RWPE2 (cell line): Measurements from ENCODE around the gene UBASH3B.
A peak's percentile ranks its signal among the peaks of the same experiment; 100 is the strongest.

Experiments used
- ATAC-seq: fragments of 200-7000 bp; cut with Tn5 transposase; 3 replicates; pipeline ENCODE4 v1.9.1; 2021; ENCODE audit warnings: low read depth
- DNase-seq: peaks from one replicate; pipeline ENCODE4 v3.0.0-alpha.2; 2020; ENCODE audit warnings: low spot score
- H3K27ac ChIP-seq: fragments of 450-650 bp; 2 replicates; pipeline ENCODE4 v1.5.1; 2017; ENCODE audit warnings: mild to moderate bottlenecking; ENCODE audit not compliant: poor library complexity, severe bottlenecking
- H3K27me3 ChIP-seq: fragments of 250-450 bp; sonication (Bioruptor Pico); 2 replicates; pipeline ENCODE4 v1.5.1; 2021; ENCODE audit warnings: mild to moderate bottlenecking, moderate library complexity; ENCODE audit not compliant: insufficient read depth, poor library complexity, severe bottlenecking
- H3K36me3 ChIP-seq: fragments of 250-450 bp; sonication (Bioruptor Pico); 2 replicates; pipeline ENCODE4 v1.5.1; 2020; ENCODE audit warnings: low read depth, mild to moderate bottlenecking, moderate library complexity
- H3K4me1 ChIP-seq: fragments of 250-450 bp; sonication (Bioruptor Pico); 2 replicates; pipeline ENCODE4 v1.5.1; 2021; ENCODE audit warnings: mild to moderate bottlenecking, moderate library complexity; ENCODE audit not compliant: insufficient read depth, poor library complexity, severe bottlenecking
- H3K4me3 ChIP-seq: fragments of 250-450 bp; sonication (Bioruptor Pico); 2 replicates; pipeline ENCODE4 v1.5.1; 2021; ENCODE audit warnings: mild to moderate bottlenecking, moderate library complexity; ENCODE audit not compliant: severe bottlenecking
- H3K9me3 ChIP-seq: fragments of 250-450 bp; sonication (Bioruptor Pico); 2 replicates; pipeline ENCODE4 v1.5.1; 2021; ENCODE audit warnings: mild to moderate bottlenecking, moderate library complexity; ENCODE audit not compliant: severe bottlenecking
- CTCF ChIP-seq: fragments of 450-650 bp; IDR thresholded peaks from one replicate; pipeline ENCODE4 v1.5.1; 2017; ENCODE audit warnings: mild to moderate bottlenecking, moderate library complexity; ENCODE audit not compliant: poor library complexity, severe bottlenecking

UBASH3B gene

GRCh38 chr11:122788781-122789535 lies 133.4 kb downstream of the UBASH3B start:
- peak; percentile 8 for TF ChIP-seq CTCF
- no peak for ATAC-seq

GRCh38 chr11:122789907-122790306 lies 134.4 kb downstream of the UBASH3B start:
- Histone ChIP-seq H3K9me3 (no peaks in the 10 kb centered on the region), H3K4me1 (peaks cover under 1% of the 10 kb centered on the region), H3K27ac (no peak overlapping the region), H3K27me3 (no peaks in the 10 kb centered on the region), H3K36me3 (peaks cover 21% of the 10 kb centered on the region), H3K4me3 (no peak overlapping the region)
- no peak for DNase-seq
- ATAC-seq = no peak
- TF ChIP-seq CTCF = no peak

More at GRCh38 chr11:122788781-122789535, 133.4 kb downstream of the UBASH3B start:
- peaks cover 21% of the 10 kb centered on the region for H3K36me3 ChIP-seq
- DNase-seq = no peak
- H3K27ac ChIP-seq = no peak overlapping the region
- no peaks in the 10 kb centered on the region for H3K27me3 ChIP-seq
- no peaks in the 10 kb centered on the region for H3K9me3 ChIP-seq
- H3K4me3 ChIP-seq = no peak overlapping the region
- peaks cover 9% of the 10 kb centered on the region for H3K4me1 ChIP-seq

- no peak for DNase-seq
- no peak for TF ChIP-seq CTCF
- no peak for ATAC-seq
- no peaks in the 10 kb centered on the region for H3K27me3 ChIP-seq
- H3K4me3 ChIP-seq = no peak overlapping the region
- peaks cover 29% of the 10 kb centered on the region for H3K36me3 ChIP-seq
- no peaks in the 10 kb centered on the region for H3K4me1 ChIP-seq
- H3K9me3 ChIP-seq = no peaks in the 10 kb centered on the region
- H3K27ac ChIP-seq = no peak overlapping the region
Observed at GRCh38 chr11:122791411-122791810, 135.9 kb downstream of the UBASH3B start.

GRCh38 chr11:122791836-122792235 lies 136.3 kb downstream of the UBASH3B start:
- no peak for DNase-seq

More at GRCh38 chr11:122791836-122792235, 136.3 kb downstream of the UBASH3B start:
- Histone ChIP-seq H3K27me3 (no peaks in the 10 kb centered on the region), H3K36me3 (peaks cover 33% of the 10 kb centered on the region), H3K4me3 (no peak overlapping the region), H3K9me3 (no peaks in the 10 kb centered on the region), H3K27ac (no peak overlapping the region), H3K4me1 (no peaks in the 10 kb centered on the region)
- no peak for ATAC-seq
- TF ChIP-seq CTCF = no peak
